Gastroesophageal sphincter (tissue), 4 donors: ENCODE data around the gene SH2D5. TPM values are rescaled to one million over a fixed set of nuclear protein-coding genes. Genes with fewer than 3 reads are reported as not detected.

Experiments used
- ATAC-seq: fragments of 150-250 bp; one replicate; pipeline ENCODE4 v1.9.1; 2016; ENCODE audit warnings: mild to moderate bottlenecking, moderate library complexity
- H3K27ac ChIP-seq, 4 donors: fragments of 200-600 bp; sonication (generic) in 3 of 4; 1 replicate in 3 of 4; 2 replicates in 1 of 4; pipeline ENCODE4 v1.5.1; 2016 to 2019
- H3K27me3 ChIP-seq: fragments of 200-600 bp; sonication (generic); one replicate; pipeline ENCODE4 v1.5.1; 2019
- H3K36me3 ChIP-seq, 2 donors: fragments of 200-600 bp; sonication (generic); one replicate each; pipeline ENCODE4 v1.5.1; 2019; ENCODE audit warnings: control low read depth in 1 of 2
- H3K4me1 ChIP-seq, 3 donors: fragments of 200-600 bp; sonication (generic); 1 replicate in 2 of 3; 2 replicates in 1 of 3; pipeline ENCODE4 v1.5.1; 2016 to 2019; ENCODE audit warnings: control low read depth in 2 of 3
- H3K4me3 ChIP-seq, 2 donors: fragments of 200-600 bp; sonication (generic); one replicate each; pipeline ENCODE4 v1.5.1; 2019; ENCODE audit warnings: mild to moderate bottlenecking in 1 of 2, moderate library complexity in 1 of 2
- H3K9me3 ChIP-seq, 3 donors: fragments of 200-600 bp; sonication (generic); one replicate each; pipeline ENCODE4 v1.5.1; 2017 to 2019; ENCODE audit warnings: control low read depth in 2 of 3
- EP300 ChIP-seq: sonication (generic); formaldehyde crosslinking; IDR thresholded peaks from one replicate; pipeline ENCODE4 v1.6.1; 2017; ENCODE audit warnings: antibody characterized with exemption, mild to moderate bottlenecking
- POLR2A ChIP-seq, 2 donors: fragments of 450-650 bp; IDR thresholded peaks; one replicate each; pipeline ENCODE4 v1.6.1; 2017; ENCODE audit warnings: antibody characterized with exemption in 2 of 2, mild to moderate bottlenecking in 2 of 2, moderate library complexity in 1 of 2
- POLR2AphosphoS5 ChIP-seq: sonication (generic); formaldehyde crosslinking; IDR thresholded peaks from one replicate; pipeline ENCODE4 v1.6.1; 2017; ENCODE audit warnings: antibody characterized with exemption
- WGBS, 2 donors: methylation state at CpG; one replicate each; pipeline ENCODE4 v1.1.5; 2018; ENCODE audit warnings: low coverage in 1 of 2; 5-methylcytosine and 5-hydroxymethylcytosine counted together
- total RNA-seq, 4 donors: library from RNA; depleted of rRNA; stranded (reverse); fragments of >200 nt; gene quantifications; one replicate each; pipeline ENCODE4 v1.1.0, GENCODE V29; 2016
- TF ChIP-seq, protein P1 (sequence below), 4 experiments: fragments of 200-600 bp in 2 of 4; fragments of 450-650 bp in 2 of 4; sonication (generic) in 1 of 4; IDR thresholded peaks; one replicate each; pipeline ENCODE4 v1.5.1; 2017 to 2019; ENCODE audit warnings: antibody characterized with exemption in 4 of 4, mild to moderate bottlenecking in 2 of 4, moderate library complexity in 2 of 4

Gene SH2D5
- total RNA-seq, 4 donors from 2014 or later, result 0.47 to 6.9 (median 1.1) TPM

DNA sequence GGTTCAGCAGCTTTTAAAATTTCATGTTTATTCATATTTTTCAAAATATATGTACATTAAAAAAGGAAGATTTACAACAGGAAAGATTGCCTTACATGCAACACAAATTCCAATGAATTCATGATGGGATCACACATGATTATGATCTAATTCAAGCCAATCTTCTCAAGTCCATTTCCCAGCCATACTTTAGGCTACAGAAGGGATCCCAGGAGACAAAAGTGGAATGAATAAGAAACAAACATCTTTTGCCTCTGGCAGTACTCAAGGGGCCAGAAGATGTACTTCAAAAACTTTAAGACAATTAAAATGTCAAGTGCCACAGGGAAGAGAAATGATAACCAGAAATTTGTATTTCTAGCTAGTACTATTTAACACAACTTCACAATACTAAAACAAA, 10.2 kb upstream of the SH2D5 start:
- no peak overlapping the region for H3K4me3 ChIP-seq
- peaks cover 6 to 98% of the 10 kb centered on the region in 2 donors for H3K36me3 ChIP-seq
- no peaks in the 10 kb centered on the region for H3K27me3 ChIP-seq
- H3K9me3 ChIP-seq, result no peaks in the 10 kb centered on the region
- no peak for ATAC-seq
- no peak overlapping the region for H3K27ac ChIP-seq
- H3K4me1 ChIP-seq, result no peaks in the 10 kb centered on the region
- TF ChIP-seq POLR2A (IDR thresholded peaks at IDR 0.05), result no peak
- TF ChIP-seq EP300, result no peak
- TF ChIP-seq, protein P1, sequence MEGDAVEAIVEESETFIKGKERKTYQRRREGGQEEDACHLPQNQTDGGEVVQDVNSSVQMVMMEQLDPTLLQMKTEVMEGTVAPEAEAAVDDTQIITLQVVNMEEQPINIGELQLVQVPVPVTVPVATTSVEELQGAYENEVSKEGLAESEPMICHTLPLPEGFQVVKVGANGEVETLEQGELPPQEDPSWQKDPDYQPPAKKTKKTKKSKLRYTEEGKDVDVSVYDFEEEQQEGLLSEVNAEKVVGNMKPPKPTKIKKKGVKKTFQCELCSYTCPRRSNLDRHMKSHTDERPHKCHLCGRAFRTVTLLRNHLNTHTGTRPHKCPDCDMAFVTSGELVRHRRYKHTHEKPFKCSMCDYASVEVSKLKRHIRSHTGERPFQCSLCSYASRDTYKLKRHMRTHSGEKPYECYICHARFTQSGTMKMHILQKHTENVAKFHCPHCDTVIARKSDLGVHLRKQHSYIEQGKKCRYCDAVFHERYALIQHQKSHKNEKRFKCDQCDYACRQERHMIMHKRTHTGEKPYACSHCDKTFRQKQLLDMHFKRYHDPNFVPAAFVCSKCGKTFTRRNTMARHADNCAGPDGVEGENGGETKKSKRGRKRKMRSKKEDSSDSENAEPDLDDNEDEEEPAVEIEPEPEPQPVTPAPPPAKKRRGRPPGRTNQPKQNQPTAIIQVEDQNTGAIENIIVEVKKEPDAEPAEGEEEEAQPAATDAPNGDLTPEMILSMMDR (IDR thresholded peaks at IDR 0.05), result no peak
- TF ChIP-seq POLR2AphosphoS5, result no peak

DNA sequence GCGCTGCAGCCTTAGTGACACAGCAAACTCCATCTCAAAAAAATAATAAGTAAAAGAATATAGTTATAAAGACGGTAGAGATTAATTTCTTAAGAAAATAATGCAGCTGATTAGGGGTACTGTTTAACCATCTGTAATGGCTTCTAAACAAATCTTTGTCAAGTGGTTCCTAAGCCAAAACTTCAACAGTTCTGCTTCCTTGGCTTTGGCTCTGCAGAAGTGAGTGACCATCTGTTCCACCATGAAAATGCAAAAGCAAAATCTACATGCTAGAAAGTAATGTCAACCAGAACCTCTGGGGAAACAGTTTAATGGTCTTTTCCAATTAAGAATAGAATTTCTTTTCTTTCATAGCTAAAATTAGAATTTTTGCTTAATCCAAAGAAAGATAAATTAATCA, 8.3 kb upstream of the SH2D5 start:
- H3K4me3 ChIP-seq, result no peak overlapping the region
- WGBS, 2 donors, result 64% methylated on average over 2 of the region's 2 CpGs
- no peaks in the 10 kb centered on the region for H3K27me3 ChIP-seq
- H3K27ac ChIP-seq, result no peak overlapping the region
- H3K36me3 ChIP-seq, result peaks cover 6 to 88% of the 10 kb centered on the region in 2 donors
- no peaks in the 10 kb centered on the region for H3K9me3 ChIP-seq
- no peak for TF ChIP-seq POLR2AphosphoS5
- TF ChIP-seq EP300, result no peak
- TF ChIP-seq, protein P1 (IDR thresholded peaks at IDR 0.05), result no peak
- no peak for TF ChIP-seq POLR2A (IDR thresholded peaks at IDR 0.05)
- no peaks in the 10 kb centered on the region for H3K4me1 ChIP-seq
- ATAC-seq, result no peak

DNA sequence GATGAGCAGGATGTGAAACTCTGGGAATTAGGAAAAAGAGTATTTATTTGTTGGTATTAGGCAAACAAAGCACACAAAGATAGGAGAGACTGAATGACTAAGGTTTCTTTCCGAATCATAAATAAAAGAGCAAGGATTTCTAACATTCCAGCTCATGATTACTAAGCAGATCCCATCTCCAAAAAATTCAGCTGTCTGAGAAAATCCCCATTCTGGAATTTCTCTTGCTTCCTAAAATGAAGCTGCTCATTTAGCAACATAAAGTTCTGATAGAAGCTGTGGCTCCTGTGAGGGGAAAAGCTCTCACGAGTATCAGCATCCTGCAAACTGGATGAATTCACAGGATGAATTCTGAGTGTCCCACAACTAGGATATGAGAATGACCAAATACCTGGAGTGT, 6.7 kb upstream of the SH2D5 start:
- no peaks in the 10 kb centered on the region for H3K4me1 ChIP-seq
- no peaks in the 10 kb centered on the region for H3K9me3 ChIP-seq
- H3K36me3 ChIP-seq, result peaks cover 0 to 72% of the 10 kb centered on the region in 2 donors
- ATAC-seq, result no peak
- H3K27ac ChIP-seq, result peak overlapping the region in 3 of 4 donors; percentile 14 to 22 (median 20)
- no peaks in the 10 kb centered on the region for H3K27me3 ChIP-seq
- TF ChIP-seq POLR2A (IDR thresholded peaks at IDR 0.05) (no peak), EP300 (no peak), POLR2AphosphoS5 (no peak)
- TF ChIP-seq, protein P1 (IDR thresholded peaks at IDR 0.05), result no peak
- H3K4me3 ChIP-seq, result no peak overlapping the region
- 30 to 46% methylated on average over 2 of the region's 2 CpGs for WGBS, 2 donors

DNA sequence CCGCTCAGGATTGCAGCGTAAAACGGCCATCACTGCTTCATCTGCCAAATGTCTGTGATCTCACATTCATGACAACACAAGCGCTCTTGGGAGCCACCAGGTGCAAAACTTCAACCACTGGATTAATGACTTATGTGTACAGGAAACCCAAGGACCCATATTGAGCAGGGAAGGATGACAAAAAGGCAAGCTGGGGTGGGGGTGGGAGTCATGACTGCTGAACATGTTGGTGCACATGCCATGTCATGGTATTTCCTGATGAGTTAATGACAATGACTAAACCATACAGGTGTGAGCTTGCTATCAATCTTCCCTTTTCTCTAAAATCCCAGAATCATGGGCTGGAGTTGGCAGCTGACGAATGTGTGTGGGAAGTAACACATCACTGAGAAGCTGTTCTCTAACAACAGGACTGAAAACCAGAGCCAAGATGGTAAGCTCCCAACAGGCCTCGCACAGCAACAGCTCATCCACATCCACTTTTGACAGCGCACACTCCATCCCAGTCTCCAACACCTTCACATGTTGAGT, 3.1 kb upstream of the SH2D5 start:
- H3K4me1 ChIP-seq, result peaks cover 0 to 30% (median 12%) of the 10 kb centered on the region in 3 donors
- no peak overlapping the region for H3K4me3 ChIP-seq
- peak overlapping the region in 1 of 4 donors; percentile 10 for H3K27ac ChIP-seq
- TF ChIP-seq EP300 (no peak), POLR2A (IDR thresholded peaks at IDR 0.05) (no peak), POLR2AphosphoS5 (no peak)
- TF ChIP-seq, protein P1 (IDR thresholded peaks at IDR 0.05), result no peak
- no peak for ATAC-seq
- H3K9me3 ChIP-seq, result no peaks in the 10 kb centered on the region
- peaks cover 0 to 37% of the 10 kb centered on the region in 2 donors for H3K36me3 ChIP-seq
- WGBS, 2 donors, result 53 to 79% methylated on average over 5 to 7 of the region's 7 CpGs
- H3K27me3 ChIP-seq, result peaks cover 16% of the 10 kb centered on the region

DNA sequence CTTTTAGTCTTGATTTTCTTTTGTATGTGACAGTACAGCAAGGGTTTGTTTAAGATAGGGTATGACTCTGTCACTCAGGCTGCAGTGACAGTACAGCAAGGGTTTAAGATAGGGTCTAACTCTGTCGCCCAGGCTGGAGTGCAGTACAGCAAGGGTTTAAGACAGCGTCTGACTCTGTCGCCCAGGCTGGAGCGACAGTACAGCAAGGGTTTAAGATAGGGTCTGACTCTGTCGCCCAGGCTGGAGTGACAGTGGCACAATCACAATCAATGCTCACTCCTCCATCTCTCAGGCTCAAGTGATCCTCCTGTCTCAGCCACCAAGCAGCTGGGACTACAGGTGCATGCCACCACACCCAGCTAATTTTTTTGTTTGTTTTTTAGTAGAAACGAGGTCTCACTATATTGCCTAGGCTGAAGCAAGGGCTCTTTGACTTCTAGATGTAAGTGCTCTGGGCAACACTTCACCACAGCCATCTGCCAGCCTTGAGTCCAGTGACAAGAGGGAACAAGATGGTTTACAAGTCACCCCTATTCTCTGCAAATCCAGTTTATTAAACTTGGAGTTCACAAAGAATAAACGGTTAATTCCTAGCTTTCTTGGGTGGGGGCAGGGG, 965 bp upstream of the SH2D5 start:
- TF ChIP-seq POLR2AphosphoS5, result no peak
- TF ChIP-seq POLR2A (IDR thresholded peaks at IDR 0.05), result no peak
- no peak for TF ChIP-seq EP300
- TF ChIP-seq, protein P1 (IDR thresholded peaks at IDR 0.05), result no peak
- Histone ChIP-seq H3K27me3 (peaks cover 36% of the 10 kb centered on the region), H3K36me3 (peaks cover 0 to 16% of the 10 kb centered on the region in 2 donors), H3K4me3 (peak overlapping the region; percentile 42 to 73), H3K4me1 (peaks cover 0 to 30% (median 12%) of the 10 kb centered on the region in 3 donors), H3K9me3 (no peaks in the 10 kb centered on the region), H3K27ac (peak overlapping the region in 3 of 4 donors; percentile 66 to 81 (median 74))
- ATAC-seq, result no peak
- WGBS, 2 donors, result 20 to 33% methylated on average over 4 of the region's 7 CpGs
